ENCODE measurements around the gene LMO1.

DNA sequence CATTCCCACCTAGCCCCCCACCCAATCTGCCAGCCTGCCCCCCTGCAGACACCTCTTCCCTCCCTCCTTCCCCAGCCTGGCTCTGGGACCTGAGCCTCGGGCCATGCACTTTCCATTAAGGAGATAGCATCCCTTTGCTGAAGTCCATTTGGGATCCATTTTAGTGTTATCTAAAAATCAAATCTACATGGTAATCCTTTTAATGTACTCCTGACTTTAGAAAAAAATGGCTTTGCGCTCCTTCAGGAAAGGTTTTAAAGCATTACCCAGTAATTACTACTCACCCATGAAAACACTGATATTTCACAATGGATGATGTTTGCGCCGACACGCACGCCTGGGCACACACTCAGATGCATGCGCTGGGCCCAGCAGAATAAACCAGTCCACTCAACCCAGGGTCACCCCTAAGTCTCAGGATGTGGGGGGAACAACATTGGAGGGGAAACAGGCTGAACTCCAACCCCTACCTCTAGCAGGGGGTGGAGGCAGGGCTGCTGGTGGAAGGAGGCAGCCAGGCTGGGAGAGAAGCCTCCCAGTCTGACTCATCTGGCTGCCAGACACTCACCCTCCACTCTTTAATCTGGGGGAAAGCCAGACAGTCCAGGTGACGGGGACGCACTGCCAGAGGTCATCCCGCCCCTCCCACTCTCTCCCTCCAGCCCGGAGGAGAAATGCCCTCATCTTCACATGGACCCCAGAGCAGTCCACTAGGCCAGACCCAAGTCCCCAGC, 29.8 kb downstream of the LMO1 start:
- TF ChIP-seq, protein P1, sequence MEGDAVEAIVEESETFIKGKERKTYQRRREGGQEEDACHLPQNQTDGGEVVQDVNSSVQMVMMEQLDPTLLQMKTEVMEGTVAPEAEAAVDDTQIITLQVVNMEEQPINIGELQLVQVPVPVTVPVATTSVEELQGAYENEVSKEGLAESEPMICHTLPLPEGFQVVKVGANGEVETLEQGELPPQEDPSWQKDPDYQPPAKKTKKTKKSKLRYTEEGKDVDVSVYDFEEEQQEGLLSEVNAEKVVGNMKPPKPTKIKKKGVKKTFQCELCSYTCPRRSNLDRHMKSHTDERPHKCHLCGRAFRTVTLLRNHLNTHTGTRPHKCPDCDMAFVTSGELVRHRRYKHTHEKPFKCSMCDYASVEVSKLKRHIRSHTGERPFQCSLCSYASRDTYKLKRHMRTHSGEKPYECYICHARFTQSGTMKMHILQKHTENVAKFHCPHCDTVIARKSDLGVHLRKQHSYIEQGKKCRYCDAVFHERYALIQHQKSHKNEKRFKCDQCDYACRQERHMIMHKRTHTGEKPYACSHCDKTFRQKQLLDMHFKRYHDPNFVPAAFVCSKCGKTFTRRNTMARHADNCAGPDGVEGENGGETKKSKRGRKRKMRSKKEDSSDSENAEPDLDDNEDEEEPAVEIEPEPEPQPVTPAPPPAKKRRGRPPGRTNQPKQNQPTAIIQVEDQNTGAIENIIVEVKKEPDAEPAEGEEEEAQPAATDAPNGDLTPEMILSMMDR (IDR thresholded peaks at IDR 0.05 in 8 of 11, conservative IDR thresholded peaks at IDR 0.05 in 3 of 11): no peak
- TF ChIP-seq POLR2AphosphoS5 (IDR thresholded peaks at IDR 0.05) (no peak), POLR2A (IDR thresholded peaks at IDR 0.05) (no peak)
